Parathyroid adenoma (tissue), 2 donors: ENCODE results near the gene CDH13.

Source experiments
- H2AFZ ChIP-seq: fragments of 300-600 bp; sonication (generic); one replicate; pipeline ENCODE4 v1.7.0; 2017; ENCODE audit warnings: antibody characterized with exemption, mild to moderate bottlenecking
- H3K27ac ChIP-seq: fragments of 300-600 bp; sonication (generic); one replicate; pipeline ENCODE4 v1.7.0; 2017
- H3K27me3 ChIP-seq: fragments of 300-600 bp; sonication (generic); one replicate; pipeline ENCODE4 v1.7.0; 2017; ENCODE audit warnings: low read length; ENCODE audit not compliant: control insufficient read depth, insufficient read depth
- H3K36me3 ChIP-seq: fragments of 300-600 bp; sonication (generic); one replicate; pipeline ENCODE4 v1.7.0; 2017; ENCODE audit warnings: low read length; ENCODE audit not compliant: control insufficient read depth, insufficient read depth
- H3K4me1 ChIP-seq: fragments of 300-600 bp; sonication (generic); one replicate; pipeline ENCODE4 v1.7.0; 2017; ENCODE audit warnings: control low read depth
- H3K4me2 ChIP-seq: fragments of 300-600 bp; sonication (generic); one replicate; pipeline ENCODE4 v1.7.0; 2017; ENCODE audit warnings: low read length
- H3K4me3 ChIP-seq: fragments of 300-600 bp; sonication (generic); one replicate; pipeline ENCODE4 v1.7.0; 2017; ENCODE audit warnings: low read depth, low read length
- H3K79me2 ChIP-seq: fragments of 300-600 bp; sonication (generic); one replicate; pipeline ENCODE4 v1.7.0; 2017; ENCODE audit warnings: control low read depth
- H3K9ac ChIP-seq: fragments of 300-600 bp; sonication (generic); one replicate; pipeline ENCODE4 v1.7.0; 2017; ENCODE audit warnings: mild to moderate bottlenecking
- H3K9me3 ChIP-seq: fragments of 300-600 bp; sonication (generic); one replicate; pipeline ENCODE4 v1.7.0; 2017; ENCODE audit warnings: low read length; ENCODE audit not compliant: control insufficient read depth
- TF ChIP-seq, protein P1 (sequence below): fragments of 300-600 bp; sonication (generic); IDR thresholded peaks from one replicate; pipeline ENCODE4 v1.7.0; 2017; ENCODE audit warnings: antibody characterized with exemption, mild to moderate bottlenecking
- donor health status: primary hyperparathyroidism.

CDH13 gene

DNA sequence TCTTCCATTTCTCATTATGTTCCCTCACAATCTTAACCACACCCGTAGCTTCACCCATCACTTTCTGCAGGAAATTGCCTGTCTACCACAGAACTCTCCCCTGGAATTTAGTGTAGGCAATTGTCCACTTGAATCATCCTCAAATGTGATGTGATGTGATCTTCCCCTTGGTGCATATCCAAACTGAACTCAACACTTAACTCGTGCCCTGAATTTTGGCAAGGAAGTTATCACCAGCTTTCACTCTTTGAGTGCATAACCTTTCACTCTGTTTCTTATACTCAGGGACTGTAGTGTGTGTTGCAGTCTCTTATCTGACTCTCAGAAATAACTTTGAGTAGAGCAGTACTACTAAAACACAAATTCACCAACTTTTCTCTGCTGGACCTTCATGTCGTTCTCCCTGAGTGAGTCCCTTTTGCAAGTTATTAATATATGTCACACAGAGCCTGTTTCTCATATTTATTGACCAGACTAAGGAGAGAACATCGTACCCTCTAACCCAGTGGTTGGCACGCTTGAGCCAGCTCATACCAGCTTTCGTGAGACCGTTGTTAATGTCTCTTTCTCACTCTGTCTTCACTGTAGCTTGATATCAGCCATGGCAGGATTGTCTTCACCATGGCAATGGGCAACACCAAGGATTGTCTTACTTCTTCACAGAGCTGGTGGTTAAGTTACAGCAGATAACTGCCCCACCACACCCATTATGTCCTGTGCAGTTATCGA lies 622.1 kb downstream of the CDH13 start:
- Histone ChIP-seq H3K4me2 (no peak overlapping the region), H2AFZ (no peak overlapping the region), H3K9ac (no peak overlapping the region), H3K9me3 (no peaks in the 10 kb centered on the region), H3K4me3 (no peak overlapping the region), H3K36me3 (no peaks in the 10 kb centered on the region), H3K79me2 (no peaks in the 10 kb centered on the region), H3K4me1 (no peaks in the 10 kb centered on the region), H3K27ac (no peak overlapping the region), H3K27me3 (no peaks in the 10 kb centered on the region)
- TF ChIP-seq, protein P1, sequence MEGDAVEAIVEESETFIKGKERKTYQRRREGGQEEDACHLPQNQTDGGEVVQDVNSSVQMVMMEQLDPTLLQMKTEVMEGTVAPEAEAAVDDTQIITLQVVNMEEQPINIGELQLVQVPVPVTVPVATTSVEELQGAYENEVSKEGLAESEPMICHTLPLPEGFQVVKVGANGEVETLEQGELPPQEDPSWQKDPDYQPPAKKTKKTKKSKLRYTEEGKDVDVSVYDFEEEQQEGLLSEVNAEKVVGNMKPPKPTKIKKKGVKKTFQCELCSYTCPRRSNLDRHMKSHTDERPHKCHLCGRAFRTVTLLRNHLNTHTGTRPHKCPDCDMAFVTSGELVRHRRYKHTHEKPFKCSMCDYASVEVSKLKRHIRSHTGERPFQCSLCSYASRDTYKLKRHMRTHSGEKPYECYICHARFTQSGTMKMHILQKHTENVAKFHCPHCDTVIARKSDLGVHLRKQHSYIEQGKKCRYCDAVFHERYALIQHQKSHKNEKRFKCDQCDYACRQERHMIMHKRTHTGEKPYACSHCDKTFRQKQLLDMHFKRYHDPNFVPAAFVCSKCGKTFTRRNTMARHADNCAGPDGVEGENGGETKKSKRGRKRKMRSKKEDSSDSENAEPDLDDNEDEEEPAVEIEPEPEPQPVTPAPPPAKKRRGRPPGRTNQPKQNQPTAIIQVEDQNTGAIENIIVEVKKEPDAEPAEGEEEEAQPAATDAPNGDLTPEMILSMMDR, result no peak

DNA sequence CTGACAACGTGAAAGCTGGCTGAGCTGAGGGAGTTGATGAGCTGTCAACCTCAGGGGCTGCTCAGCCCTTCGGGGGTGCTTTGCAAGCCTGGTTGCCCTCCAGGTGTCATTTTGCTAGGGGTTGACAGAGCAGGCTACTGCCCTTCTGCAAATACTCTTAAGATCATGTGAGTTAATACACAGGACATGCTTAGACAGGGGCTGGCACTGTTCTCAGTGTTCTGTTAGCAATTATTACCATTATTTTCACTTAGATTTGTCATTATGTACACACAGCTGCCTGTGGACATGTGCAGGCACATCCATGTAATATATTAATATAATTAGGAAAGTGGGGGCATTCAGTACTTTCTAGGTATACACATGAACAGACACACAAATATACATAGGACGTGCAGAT lies 626.8 kb downstream of the CDH13 start:
- Histone ChIP-seq H3K4me3 (no peak overlapping the region), H3K9ac (no peak overlapping the region), H3K27me3 (no peaks in the 10 kb centered on the region), H3K4me1 (no peaks in the 10 kb centered on the region), H3K79me2 (no peaks in the 10 kb centered on the region), H3K9me3 (no peaks in the 10 kb centered on the region), H3K36me3 (no peaks in the 10 kb centered on the region), H2AFZ (no peak overlapping the region), H3K4me2 (no peak overlapping the region), H3K27ac (no peak overlapping the region)
- TF ChIP-seq, protein P1, result no peak

DNA sequence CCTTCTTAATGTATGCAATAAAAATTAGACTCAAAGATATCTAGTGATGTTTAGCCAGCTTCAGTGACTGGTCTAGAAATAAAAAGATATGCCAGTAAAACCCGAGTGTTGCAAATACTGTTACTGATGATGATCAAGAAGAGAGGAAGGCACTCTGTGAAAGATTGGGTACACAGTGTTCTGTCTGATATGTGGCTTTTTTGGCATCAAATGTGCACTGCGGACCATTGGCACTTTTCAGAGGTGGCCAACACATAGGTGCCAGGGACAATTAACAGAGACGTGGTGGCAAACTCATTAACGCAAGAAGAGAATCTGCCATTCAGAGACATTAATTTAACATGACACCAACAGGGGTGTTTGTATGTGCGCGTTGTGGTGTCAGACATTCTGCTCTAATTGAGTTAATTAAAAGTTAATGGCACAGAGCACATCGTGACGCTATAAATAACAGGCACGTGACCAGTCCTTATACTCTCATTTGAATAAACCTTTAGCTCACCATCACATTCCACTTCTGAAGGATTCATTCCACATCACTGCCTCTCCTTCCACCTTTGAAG lies 631.7 kb downstream of the CDH13 start:
- TF ChIP-seq, protein P1, result no peak
- Histone ChIP-seq H3K27ac (no peak overlapping the region), H3K4me2 (no peak overlapping the region), H3K4me3 (no peak overlapping the region), H2AFZ (no peak overlapping the region), H3K4me1 (no peaks in the 10 kb centered on the region), H3K9ac (no peak overlapping the region), H3K27me3 (no peaks in the 10 kb centered on the region), H3K9me3 (no peaks in the 10 kb centered on the region), H3K79me2 (no peaks in the 10 kb centered on the region), H3K36me3 (no peaks in the 10 kb centered on the region)

DNA sequence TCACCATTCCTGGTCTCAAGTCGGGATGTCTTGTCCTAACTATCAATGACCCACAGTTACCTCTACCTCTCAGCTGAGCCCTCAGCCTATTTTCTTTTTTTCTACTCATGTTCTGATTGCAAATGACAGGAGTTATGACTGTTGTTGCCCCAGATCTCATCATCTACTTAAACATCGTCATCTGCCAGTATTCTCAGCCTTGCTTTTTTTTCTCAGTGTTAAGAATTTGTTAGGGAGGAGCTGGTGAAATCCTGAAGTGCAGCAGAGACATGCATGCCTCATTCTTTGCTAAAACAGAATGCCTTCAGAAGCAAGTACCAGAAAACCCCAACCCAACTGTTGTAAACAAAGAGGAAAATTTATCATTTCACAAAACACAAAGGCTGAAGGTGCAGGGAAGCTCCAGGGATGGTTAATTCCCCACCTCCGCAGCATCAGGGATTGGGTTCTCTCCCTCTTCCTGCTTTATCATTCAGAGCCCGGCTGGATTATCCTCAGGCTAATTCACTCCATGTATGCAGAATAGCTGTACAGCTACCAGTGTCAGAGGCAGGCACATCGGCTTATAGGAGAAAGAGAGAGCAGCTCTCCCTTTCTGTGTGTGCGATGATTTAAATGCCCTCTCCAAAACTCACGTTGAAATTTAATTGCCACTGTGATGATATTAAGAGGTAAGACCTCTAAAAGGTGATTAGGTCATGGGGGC lies 640.2 kb downstream of the CDH13 start:
- Histone ChIP-seq H3K9me3 (no peaks in the 10 kb centered on the region), H3K4me1 (no peaks in the 10 kb centered on the region), H3K4me2 (no peak overlapping the region), H3K36me3 (no peaks in the 10 kb centered on the region), H3K4me3 (no peak overlapping the region), H3K79me2 (no peaks in the 10 kb centered on the region), H3K27ac (no peak overlapping the region), H3K9ac (no peak overlapping the region), H2AFZ (no peak overlapping the region), H3K27me3 (peaks cover 3% of the 10 kb centered on the region)
- TF ChIP-seq, protein P1, result no peak
